Rectal smooth muscle tissue (tissue), 1 donor: ENCODE measurements around the gene COL19A1.

Source experiments
- H3K27ac ChIP-seq: one replicate; pipeline ENCODE4 v1.7.0; 2013; ENCODE audit warnings: low read depth, low read length, inconsistent platforms
- H3K27me3 ChIP-seq: one replicate; pipeline ENCODE4 v1.7.0; 2013; ENCODE audit warnings: low read length; ENCODE audit not compliant: control insufficient read depth, insufficient read depth
- H3K36me3 ChIP-seq: one replicate; pipeline ENCODE4 v1.7.0; 2013; ENCODE audit warnings: low read length; ENCODE audit not compliant: control insufficient read depth, insufficient read depth
- H3K4me1 ChIP-seq: one replicate; pipeline ENCODE4 v1.7.0; 2013; ENCODE audit warnings: low read length; ENCODE audit not compliant: control insufficient read depth, insufficient read depth
- H3K4me3 ChIP-seq: one replicate; pipeline ENCODE4 v1.7.0; 2013; ENCODE audit warnings: low read length
- H3K9ac ChIP-seq: one replicate; pipeline ENCODE4 v1.7.0; 2013; ENCODE audit warnings: low read length

Gene COL19A1

GRCh38 chr6:69868252-69868804 lies 2.0 kb downstream of the COL19A1 start:
- Histone ChIP-seq H3K27me3 (no peaks in the 10 kb centered on the region), H3K27ac (no peak overlapping the region), H3K9ac (no peak overlapping the region), H3K4me3 (no peak overlapping the region), H3K36me3 (no peaks in the 10 kb centered on the region), H3K4me1 (no peaks in the 10 kb centered on the region)

DNA sequence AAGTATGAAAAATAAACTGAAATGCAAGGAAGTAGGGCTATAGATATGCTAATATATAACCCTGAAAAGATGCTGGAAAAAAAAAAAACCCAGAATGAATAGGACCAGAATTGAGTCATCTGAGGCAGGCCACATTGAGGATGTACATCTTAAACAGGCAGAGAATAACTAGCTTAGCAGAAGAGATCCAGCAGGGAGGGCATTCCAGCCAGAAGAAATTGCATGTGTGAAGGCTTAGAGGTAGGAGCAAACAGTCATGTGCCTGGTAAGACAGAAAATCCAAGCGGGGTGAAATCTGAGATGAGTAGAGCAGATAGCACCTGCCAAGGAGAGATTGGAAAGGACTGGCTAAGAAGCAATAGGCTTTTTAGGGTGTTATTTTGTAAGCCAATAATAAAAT lies 2.6 kb downstream of the COL19A1 start:
- Histone ChIP-seq H3K9ac (no peak overlapping the region), H3K36me3 (no peaks in the 10 kb centered on the region), H3K27me3 (no peaks in the 10 kb centered on the region), H3K4me3 (no peak overlapping the region), H3K27ac (no peak overlapping the region), H3K4me1 (no peaks in the 10 kb centered on the region)

DNA sequence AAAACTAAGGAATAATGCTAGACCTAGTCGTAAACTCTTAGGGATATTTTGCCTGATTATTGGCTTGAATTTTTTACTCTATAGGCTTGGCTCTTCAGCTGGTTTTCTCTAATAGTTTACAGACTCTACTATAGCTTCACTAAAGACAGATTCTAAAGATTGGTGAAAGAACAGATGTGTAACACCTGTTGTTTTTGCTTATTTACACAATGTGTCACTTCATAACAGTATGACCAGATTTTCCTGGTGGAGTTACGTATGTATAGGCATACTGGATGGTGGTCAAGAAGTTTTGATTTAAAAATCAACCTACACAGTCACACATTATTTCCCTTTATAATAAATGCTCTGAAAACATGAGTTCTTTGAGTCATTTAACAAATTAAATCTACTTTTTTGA lies 4.8 kb downstream of the COL19A1 start:
- Histone ChIP-seq H3K36me3 (no peaks in the 10 kb centered on the region), H3K9ac (no peak overlapping the region), H3K27me3 (no peaks in the 10 kb centered on the region), H3K4me3 (no peak overlapping the region), H3K27ac (no peak overlapping the region), H3K4me1 (no peaks in the 10 kb centered on the region)

DNA sequence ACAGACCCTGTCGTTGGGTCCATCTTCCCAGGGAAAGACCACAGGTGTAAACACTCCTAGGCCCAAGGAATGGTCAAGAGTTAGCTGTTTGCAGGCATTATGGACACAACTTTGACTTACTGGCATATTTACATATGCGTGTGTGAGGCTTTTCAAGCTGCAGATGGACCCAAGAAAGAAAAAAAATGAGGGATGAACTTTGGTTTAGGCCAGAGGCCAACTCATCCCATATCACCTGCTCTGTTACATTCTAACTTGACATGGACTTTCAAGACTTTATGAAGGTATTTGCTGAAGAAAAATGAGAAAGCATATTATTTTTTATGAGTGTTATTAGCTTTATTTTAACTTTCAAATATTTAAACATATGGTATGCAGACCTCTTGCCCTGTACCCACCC lies 6.9 kb downstream of the COL19A1 start:
- Histone ChIP-seq H3K9ac (no peak overlapping the region), H3K4me1 (no peaks in the 10 kb centered on the region), H3K27me3 (no peaks in the 10 kb centered on the region), H3K27ac (no peak overlapping the region), H3K36me3 (no peaks in the 10 kb centered on the region), H3K4me3 (no peak overlapping the region)

DNA sequence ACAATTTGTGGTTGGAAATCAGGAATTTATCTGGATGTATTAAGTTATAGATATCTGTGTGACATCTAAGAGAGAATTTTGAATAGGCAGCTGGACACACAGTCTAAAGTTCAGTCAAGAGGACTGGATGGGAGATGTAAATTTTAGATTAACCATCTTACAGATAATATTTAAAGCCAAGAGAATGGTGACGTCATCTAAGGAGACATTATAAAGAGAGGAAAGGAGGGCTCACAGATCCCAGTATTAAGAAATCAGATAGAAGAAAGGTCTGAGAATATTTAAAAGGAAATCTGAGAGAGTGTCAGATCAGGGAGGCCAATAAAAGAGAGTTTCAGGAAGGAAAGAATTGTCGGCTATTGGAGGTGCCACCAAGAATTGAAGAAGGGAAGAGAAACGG lies 9.4 kb downstream of the COL19A1 start:
- H3K4me3 ChIP-seq: no peak overlapping the region
- no peak overlapping the region for H3K9ac ChIP-seq
- no peaks in the 10 kb centered on the region for H3K27me3 ChIP-seq
- no peaks in the 10 kb centered on the region for H3K4me1 ChIP-seq
- no peaks in the 10 kb centered on the region for H3K36me3 ChIP-seq
- H3K27ac ChIP-seq: no peak overlapping the region

DNA sequence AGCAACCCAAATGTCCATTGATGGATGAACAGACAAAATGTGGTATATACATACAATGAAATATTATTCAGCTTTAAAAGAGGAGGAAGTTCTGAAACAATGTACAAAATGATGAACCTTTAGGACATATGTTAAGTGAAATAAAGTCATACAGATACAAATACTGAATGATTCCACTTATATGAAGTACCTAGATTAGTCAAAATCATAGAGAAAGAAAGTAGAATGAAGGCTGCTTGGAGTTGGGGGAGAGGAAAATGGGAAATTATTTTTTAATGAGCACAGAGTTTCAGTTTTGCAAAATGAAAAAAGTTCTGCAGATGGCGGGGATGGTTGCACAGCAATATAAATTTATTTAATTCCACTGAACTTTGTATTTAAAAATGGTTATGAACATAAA lies 12.4 kb downstream of the COL19A1 start:
- H3K27ac ChIP-seq: no peak overlapping the region
- no peak overlapping the region for H3K9ac ChIP-seq
- H3K27me3 ChIP-seq: no peaks in the 10 kb centered on the region
- H3K4me1 ChIP-seq: no peaks in the 10 kb centered on the region
- H3K4me3 ChIP-seq: no peak overlapping the region
- no peaks in the 10 kb centered on the region for H3K36me3 ChIP-seq

- H3K27ac ChIP-seq: no peak overlapping the region
- no peaks in the 10 kb centered on the region for H3K36me3 ChIP-seq
- H3K9ac ChIP-seq: no peak overlapping the region
- no peaks in the 10 kb centered on the region for H3K4me1 ChIP-seq
- H3K27me3 ChIP-seq: no peaks in the 10 kb centered on the region
- H3K4me3 ChIP-seq: no peak overlapping the region
These were observed 14.2 kb downstream of the COL19A1 start for GRCh38 chr6:69880601-69881000.

DNA sequence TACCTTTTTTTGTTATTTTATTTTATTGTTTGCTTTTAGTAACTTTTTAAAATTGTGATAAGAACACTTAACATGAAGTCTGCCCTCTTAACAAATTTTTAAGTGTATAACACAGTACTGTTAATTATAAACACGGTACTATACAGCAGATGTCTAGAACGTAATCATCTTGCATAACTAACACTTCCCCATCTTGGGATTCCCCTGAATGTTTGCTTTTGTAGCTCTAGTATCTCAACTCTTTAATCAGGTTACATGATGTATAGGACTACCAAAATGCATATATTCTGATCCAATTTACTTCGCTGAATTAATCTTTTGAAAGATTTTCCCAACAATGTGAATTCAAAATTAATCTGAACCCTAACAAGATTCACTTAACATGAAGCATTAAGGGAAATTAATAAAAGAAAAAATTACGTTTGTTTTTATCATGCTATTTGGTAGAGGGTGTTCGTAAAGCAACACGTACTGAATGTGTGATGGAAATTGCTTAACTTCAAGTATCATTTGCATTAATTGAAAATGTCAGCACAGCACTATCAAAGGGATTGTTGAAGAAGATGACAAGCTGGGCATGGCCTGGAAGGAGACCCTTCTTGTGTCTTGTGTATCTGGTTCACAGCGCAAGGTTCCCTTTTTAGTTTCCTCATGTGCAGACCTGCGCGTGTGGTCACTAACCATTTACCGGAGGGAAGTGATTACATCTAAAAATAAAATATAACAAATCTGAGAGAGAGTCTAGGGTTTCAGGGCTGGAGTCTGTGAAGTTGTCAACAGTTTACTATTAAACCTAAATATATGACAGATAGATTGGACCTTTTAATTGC lies 15.2 kb downstream of the COL19A1 start:
- Histone ChIP-seq H3K4me3 (no peak overlapping the region), H3K36me3 (no peaks in the 10 kb centered on the region), H3K9ac (no peak overlapping the region), H3K27me3 (no peaks in the 10 kb centered on the region), H3K27ac (no peak overlapping the region), H3K4me1 (no peaks in the 10 kb centered on the region)

- Histone ChIP-seq H3K4me1 (no peaks in the 10 kb centered on the region), H3K27ac (no peak overlapping the region), H3K4me3 (no peak overlapping the region), H3K9ac (no peak overlapping the region), H3K36me3 (no peaks in the 10 kb centered on the region), H3K27me3 (no peaks in the 10 kb centered on the region)
These were observed 17.2 kb downstream of the COL19A1 start for GRCh38 chr6:69883551-69883950.

- no peak overlapping the region for H3K9ac ChIP-seq
- H3K27ac ChIP-seq: no peak overlapping the region
- H3K27me3 ChIP-seq: no peaks in the 10 kb centered on the region
- H3K4me3 ChIP-seq: no peak overlapping the region
- no peaks in the 10 kb centered on the region for H3K4me1 ChIP-seq
- no peaks in the 10 kb centered on the region for H3K36me3 ChIP-seq
These were observed 17.9 kb downstream of the COL19A1 start for GRCh38 chr6:69884231-69884630.

DNA sequence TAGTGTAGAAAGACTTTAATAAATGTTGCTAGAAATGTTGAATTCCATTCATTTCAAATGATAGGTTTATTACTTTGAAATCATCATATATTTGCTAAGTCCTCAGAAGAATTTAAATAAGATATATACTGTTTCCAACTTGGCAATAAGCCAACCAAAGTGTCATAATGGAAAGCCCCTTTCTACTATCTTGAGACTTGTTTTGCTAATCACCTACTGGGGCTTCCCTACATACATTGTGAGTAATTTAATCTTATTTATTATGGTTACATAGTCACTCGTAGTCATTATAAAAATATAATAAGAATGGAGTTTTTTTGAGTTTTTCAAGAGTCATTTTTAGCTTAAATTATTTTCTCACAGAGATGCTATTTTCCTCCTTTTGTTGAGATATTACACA lies 20.7 kb downstream of the COL19A1 start:
- Histone ChIP-seq H3K27ac (no peak overlapping the region), H3K4me1 (no peaks in the 10 kb centered on the region), H3K4me3 (no peak overlapping the region), H3K36me3 (no peaks in the 10 kb centered on the region), H3K27me3 (no peaks in the 10 kb centered on the region), H3K9ac (no peak overlapping the region)

DNA sequence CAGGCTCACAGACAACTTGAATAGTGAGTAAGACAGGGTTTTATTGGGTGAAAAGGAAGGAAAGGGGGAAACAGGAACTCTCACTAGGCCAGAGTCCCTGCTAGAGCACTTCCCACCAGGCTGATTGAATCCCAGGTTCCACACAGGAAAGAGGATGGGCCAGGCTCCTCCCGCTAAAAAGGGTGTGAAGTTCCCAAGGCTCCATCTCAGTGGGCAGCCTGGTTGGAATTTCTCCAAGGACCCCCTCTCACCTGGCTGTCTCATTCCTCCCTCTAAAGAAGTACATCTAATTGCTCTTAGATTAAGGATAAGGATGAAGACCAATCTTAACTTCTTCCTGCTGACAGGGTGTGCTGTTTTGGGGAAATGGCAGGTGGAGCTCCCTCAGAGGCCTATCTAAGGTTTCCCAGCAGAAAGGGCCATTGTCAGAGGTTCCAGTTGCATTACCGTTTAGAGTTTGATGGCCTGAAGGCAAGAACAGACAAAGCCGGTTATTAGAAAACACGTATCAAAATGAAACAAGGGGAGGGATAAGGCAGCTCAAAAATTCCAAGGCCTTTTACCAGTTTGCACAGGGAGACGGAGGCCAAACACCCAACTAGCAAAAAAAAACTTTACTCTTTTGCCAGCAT lies 21.5 kb downstream of the COL19A1 start:
- H3K27ac ChIP-seq: no peak overlapping the region
- no peaks in the 10 kb centered on the region for H3K4me1 ChIP-seq
- no peaks in the 10 kb centered on the region for H3K36me3 ChIP-seq
- no peak overlapping the region for H3K9ac ChIP-seq
- no peak overlapping the region for H3K4me3 ChIP-seq
- H3K27me3 ChIP-seq: no peaks in the 10 kb centered on the region
